Medulla oblongata (tissue), 1 donor: ENCODE data around the gene CALHM2.

Source experiments
- DNase-seq: peaks from one replicate; pipeline ENCODE4 v3.0.0-alpha.2; 2015; ENCODE audit errors: extremely low spot score

CALHM2 gene

GRCh38 chr10:103451091-103451813 lies 918 bp downstream of the CALHM2 start:
- peak; percentile 51 for DNase-seq

DNA sequence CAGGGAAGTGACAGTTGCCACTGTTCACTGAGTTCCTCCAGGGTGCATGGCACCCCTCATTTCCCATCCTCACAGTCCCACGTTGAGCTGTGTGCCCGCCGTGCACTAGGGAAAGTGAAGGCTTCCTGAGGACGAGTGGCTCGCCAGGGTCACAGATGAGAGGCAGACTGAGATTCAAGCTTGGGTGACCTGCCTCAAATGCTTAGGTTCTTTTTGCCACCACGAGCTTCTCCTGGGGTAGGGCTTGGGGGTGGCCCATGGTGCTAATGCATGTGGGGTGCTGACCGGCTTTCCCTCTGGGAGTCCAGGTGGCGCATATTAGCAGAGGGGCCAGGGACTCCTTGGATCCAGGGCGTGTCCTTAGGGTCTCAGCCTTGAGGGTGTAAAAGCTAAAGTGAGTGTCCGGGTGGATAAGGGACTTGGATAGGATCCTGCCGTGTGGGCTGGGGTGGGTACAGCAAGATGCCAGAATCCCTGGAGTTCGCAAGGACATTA lies 1.9 kb downstream of the CALHM2 start:
- no peak for DNase-seq

- no peak for DNase-seq
These were observed 2.7 kb downstream of the CALHM2 start for GRCh38 chr10:103449208-103450144.

GRCh38 chr10:103448746-103449145 lies 3.4 kb downstream of the CALHM2 start:
- DNase-seq, result no peak

GRCh38 chr10:103447187-103447586 lies 5.0 kb downstream of the CALHM2 start:
- DNase-seq, result no peak

- DNase-seq, result peak; percentile 63
These were observed 6.2 kb downstream of the CALHM2 start for GRCh38 chr10:103445767-103446567.

DNA sequence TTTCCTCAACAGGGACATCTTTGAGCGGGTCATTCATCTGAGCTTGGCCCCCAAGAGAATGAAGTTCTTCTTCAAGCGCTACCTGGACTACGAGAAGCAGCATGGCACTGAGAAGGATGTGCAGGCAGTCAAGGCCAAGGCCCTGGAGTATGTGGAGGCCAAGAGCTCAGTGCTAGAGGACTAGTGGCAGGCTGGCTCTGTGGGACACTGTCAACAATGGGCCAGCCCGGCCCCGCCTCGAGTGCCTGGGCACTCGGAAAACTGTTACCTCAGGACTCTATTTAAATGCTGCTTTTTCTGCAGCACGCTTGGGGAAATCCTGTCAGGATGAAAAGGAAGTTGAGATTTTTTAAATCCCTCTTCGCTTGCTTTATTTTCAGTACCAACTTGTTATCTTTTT lies 6.8 kb downstream of the CALHM2 start:
- DNase-seq, result no peak

- DNase-seq, result no peak
These were observed 7.7 kb downstream of the CALHM2 start for GRCh38 chr10:103444478-103444877.

GRCh38 chr10:103443475-103444185 lies 8.5 kb downstream of the CALHM2 start:
- no peak for DNase-seq

DNA sequence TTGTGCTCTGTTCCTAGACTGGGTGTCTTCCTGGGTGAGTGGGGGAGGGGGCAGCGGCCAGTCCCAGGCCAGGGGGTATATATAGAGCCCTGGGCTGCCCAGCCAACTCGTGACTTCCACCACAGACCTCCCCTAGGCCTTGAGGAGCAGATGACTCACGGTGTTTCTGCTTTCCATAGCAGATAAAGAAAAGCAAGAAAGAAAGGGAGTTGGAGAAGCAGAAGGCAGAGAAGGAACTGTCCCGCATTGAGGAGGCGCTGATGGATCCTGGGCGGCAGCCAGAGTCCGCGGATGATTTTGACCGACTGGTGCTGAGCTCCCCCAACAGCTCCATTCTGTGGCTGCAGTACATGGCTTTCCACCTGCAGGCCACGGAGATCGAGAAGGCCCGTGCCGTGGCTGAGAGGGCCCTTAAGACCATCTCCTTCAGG lies 10.1 kb downstream of the CALHM2 start:
- DNase-seq, result peak; percentile 30

- no peak for DNase-seq
These were observed 10.6 kb downstream of the CALHM2 start for GRCh38 chr10:103441611-103442010.

DNA sequence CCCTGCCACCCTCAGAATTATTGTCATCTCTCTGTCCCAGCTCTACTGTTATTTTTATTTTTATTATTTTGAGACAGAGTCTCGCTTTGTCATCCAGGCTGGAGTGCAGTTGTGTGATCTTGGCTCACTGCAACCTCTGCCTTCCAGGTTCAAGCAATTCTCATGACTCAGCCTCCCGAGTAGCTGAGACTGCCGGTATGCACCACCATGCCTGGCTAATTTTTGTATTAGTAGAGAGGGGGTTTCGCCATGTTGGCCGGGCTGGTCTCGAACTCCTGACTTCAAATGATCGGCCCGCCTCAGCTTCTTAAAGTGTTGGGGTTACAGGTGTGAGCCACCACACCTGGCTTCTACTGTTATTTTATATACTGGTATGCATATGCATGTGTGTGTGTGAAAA lies 11.0 kb downstream of the CALHM2 start:
- DNase-seq, result no peak

- no peak for DNase-seq
These were observed 11.8 kb downstream of the CALHM2 start for GRCh38 chr10:103440416-103440815.

GRCh38 chr10:103439776-103440175 lies 12.4 kb downstream of the CALHM2 start:
- no peak for DNase-seq

GRCh38 chr10:103433858-103434257 lies 18.3 kb downstream of the CALHM2 start:
- DNase-seq, result no peak

DNA sequence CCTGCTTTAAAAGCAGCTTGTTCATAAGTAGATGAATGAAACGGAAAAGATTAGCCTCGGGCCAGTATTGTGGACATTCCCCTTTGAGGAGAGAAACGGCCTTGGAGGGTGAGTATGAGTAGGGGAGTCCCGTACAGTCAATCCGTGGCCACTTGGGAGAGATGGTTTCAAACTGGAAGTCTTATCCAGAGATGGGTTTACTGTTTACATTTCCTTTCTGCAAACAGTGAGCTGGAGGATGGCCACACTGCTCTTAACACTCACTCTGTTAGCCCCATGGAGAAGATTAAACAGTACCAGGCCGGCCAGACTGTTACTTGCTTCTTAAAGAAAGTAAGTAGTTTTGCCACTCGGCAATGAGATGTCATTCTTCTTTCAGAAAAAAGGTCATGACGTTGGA lies 20.3 kb downstream of the CALHM2 start:
- DNase-seq, result no peak

- DNase-seq, result no peak
These were observed 22.5 kb downstream of the CALHM2 start for GRCh38 chr10:103429647-103430046.

GRCh38 chr10:103428989-103429643 lies 23.1 kb downstream of the CALHM2 start:
- DNase-seq, result no peak

- DNase-seq, result no peak
These were observed 24.3 kb downstream of the CALHM2 start for GRCh38 chr10:103427866-103428265.

DNA sequence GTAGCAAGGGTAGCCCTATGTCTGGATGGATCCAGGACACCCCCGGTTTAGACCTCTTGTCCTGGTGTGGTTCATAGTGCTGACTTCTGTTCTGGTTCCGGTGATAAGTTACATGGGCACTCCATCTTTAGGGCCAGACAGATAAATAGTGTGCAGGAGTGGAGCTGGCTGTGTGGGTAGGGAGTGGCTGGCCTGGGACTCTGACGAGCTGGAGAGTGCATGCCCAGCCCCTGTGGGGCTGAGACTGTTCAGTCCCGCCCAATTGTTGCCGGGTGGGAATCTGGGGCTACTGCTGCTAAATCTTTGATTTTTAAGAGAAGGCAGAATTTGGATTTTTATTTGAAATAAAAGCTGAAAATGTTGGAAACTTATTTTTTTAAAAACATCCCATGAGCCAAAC lies 28.4 kb downstream of the CALHM2 start:
- no peak for DNase-seq

GRCh38 chr10:103419101-103419500 lies 33.1 kb downstream of the CALHM2 start:
- DNase-seq, result no peak
